ENCODE data around the gene RNF183. TPM values are rescaled to one million over a fixed set of nuclear protein-coding genes. Genes with fewer than 3 reads are reported as not detected.

Gene RNF183
- total RNA-seq, 4 donors from 2014 or later: 1.1 to 1.5 TPM; not detected in 2

DNA sequence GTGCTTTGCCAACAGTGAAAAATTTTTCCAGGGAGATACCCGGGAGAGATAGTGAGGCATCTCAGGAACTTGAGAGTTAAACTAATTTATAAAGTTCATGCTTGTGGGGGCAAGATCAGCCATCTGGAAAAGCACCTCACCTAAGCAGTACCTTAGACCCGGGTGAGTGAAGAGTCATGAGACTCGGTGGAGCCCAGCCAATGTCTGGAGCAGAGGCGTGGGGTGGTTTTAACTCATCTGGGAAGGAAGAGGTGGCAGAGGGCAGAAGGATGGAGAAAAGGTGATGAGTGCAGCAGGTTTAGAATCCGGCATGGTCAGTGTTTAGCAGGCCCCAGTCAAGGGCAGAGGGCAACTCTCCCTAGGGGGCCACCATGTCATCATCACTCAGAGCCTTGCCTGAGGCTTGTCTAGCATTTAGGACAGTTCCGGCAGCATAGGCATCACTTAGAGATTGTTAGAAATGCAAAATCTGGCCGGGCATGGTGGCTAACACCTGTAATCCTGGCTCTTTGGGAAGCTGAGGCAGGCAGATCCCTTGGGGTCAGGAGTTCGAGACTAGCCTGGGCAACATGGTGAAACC, 4.3 kb upstream of the RNF183 start:
- 63 to 67% methylated on average over 8 of the region's 8 CpGs for WGBS, 2 donors
- no peak for TF ChIP-seq CTCF (IDR thresholded peaks at IDR 0.05)
- TF ChIP-seq POLR2A (IDR thresholded peaks at IDR 0.05): no peak
- no peak for DNase-seq (ENCODE audit: low spot score in 2 of 2)
- intact Hi-C loops (cut with DNase I; ENCODE audit: low total_unique reads): loop anchor here (5.0 kb wide), 1 partner anchor 100 kb away; no protein-coding TSS in a partner anchor
- H3K4me3 ChIP-seq (ENCODE audit: low read depth, poor library complexity, severe bottlenecking): no peak overlapping the region

DNA sequence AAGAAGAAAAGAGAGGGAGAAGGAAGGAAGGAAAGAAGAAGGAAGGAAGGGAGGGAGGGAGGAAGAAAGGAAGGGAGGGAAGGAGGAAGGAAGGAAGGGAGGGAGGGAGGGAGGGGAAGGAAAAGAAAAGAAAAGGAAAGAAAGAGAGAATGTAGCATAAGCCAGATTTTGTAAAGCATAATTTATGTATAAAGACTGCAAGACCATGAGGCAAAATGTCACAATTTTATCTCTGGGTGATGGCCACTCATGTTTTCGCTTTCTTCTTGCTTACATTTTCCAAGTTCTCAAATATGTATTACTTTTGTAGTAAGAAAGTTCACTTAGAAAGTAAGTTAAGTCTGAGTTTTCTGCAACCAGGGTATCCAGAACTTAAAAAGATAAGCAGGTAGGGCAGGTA, 3.4 kb upstream of the RNF183 start:
- H3K4me3 ChIP-seq (ENCODE audit: low read depth, poor library complexity, severe bottlenecking): no peak overlapping the region
- 83 to 89% methylated on average over 1 of the region's 1 CpG for WGBS, 2 donors
- intact Hi-C loops (cut with DNase I; ENCODE audit: low total_unique reads): loop anchor here (5.0 kb wide), 1 partner anchor 101 kb away; no protein-coding TSS in a partner anchor
- no peak for TF ChIP-seq CTCF (IDR thresholded peaks at IDR 0.05)
- no peak for TF ChIP-seq POLR2A (IDR thresholded peaks at IDR 0.05)
- DNase-seq (ENCODE audit: low spot score in 2 of 2): no peak

GRCh38 chr9:113301548-113301947, 1.6 kb downstream of the RNF183 start:
- 81 to 85% methylated on average over 8 of the region's 8 CpGs for whole genome bisulfite sequencing, 2 donors
- DNase-seq (ENCODE audit: low spot score in 2 of 2): no peak
- TF ChIP-seq CTCF (IDR thresholded peaks at IDR 0.05) (no peak), POLR2A (IDR thresholded peaks at IDR 0.05) (no peak)
- H3K4me3 ChIP-seq (ENCODE audit: low read depth, poor library complexity, severe bottlenecking): no peak overlapping the region
- intact Hi-C loops (cut with DNase I; ENCODE audit: low total_unique reads): no loop called here

GRCh38 chr9:113299800-113300292, 3.3 kb downstream of the RNF183 start:
- no peak for DNase-seq (ENCODE audit: low spot score in 2 of 2)
- no peak overlapping the region for H3K4me3 ChIP-seq (ENCODE audit: low read depth, poor library complexity, severe bottlenecking)
- TF ChIP-seq POLR2A (IDR thresholded peaks at IDR 0.05) (no peak), CTCF (IDR thresholded peaks at IDR 0.05) (no peak)
- intact Hi-C loops (cut with DNase I; ENCODE audit: low total_unique reads): loop anchor here (10.0 kb wide), 1 partner anchor 355 kb away; no protein-coding TSS in a partner anchor
- 47 to 59% methylated on average over 8 of the region's 8 CpGs for WGBS, 2 donors

- 87 to 92% methylated on average over 12 to 15 of the region's 15 CpGs for WGBS, 2 donors
- DNase-seq (ENCODE audit: low spot score in 2 of 2): no peak
- intact Hi-C loops (cut with DNase I; ENCODE audit: low total_unique reads): loop anchor here (10.0 kb wide), 1 partner anchor 356 kb away; no protein-coding TSS in a partner anchor
- no peak overlapping the region for H3K4me3 ChIP-seq (ENCODE audit: low read depth, poor library complexity, severe bottlenecking)
- TF ChIP-seq POLR2A (IDR thresholded peaks at IDR 0.05) (no peak), CTCF (IDR thresholded peaks at IDR 0.05) (no peak)
These were observed 4.0 kb downstream of the RNF183 start for GRCh38 chr9:113298924-113299770.
